ENCODE results near the gene MSL3. TPM values are rescaled to one million over a fixed set of nuclear protein-coding genes. Genes with fewer than 3 reads are reported as not detected.

The MSL3 gene, protein sequence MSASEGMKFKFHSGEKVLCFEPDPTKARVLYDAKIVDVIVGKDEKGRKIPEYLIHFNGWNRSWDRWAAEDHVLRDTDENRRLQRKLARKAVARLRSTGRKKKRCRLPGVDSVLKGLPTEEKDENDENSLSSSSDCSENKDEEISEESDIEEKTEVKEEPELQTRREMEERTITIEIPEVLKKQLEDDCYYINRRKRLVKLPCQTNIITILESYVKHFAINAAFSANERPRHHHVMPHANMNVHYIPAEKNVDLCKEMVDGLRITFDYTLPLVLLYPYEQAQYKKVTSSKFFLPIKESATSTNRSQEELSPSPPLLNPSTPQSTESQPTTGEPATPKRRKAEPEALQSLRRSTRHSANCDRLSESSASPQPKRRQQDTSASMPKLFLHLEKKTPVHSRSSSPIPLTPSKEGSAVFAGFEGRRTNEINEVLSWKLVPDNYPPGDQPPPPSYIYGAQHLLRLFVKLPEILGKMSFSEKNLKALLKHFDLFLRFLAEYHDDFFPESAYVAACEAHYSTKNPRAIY
- polyA plus RNA-seq (37.2 and 38.4 TPM in 2 replicates), polyA minus RNA-seq (24.3 and 27.7 TPM in 2 replicates)

DNA sequence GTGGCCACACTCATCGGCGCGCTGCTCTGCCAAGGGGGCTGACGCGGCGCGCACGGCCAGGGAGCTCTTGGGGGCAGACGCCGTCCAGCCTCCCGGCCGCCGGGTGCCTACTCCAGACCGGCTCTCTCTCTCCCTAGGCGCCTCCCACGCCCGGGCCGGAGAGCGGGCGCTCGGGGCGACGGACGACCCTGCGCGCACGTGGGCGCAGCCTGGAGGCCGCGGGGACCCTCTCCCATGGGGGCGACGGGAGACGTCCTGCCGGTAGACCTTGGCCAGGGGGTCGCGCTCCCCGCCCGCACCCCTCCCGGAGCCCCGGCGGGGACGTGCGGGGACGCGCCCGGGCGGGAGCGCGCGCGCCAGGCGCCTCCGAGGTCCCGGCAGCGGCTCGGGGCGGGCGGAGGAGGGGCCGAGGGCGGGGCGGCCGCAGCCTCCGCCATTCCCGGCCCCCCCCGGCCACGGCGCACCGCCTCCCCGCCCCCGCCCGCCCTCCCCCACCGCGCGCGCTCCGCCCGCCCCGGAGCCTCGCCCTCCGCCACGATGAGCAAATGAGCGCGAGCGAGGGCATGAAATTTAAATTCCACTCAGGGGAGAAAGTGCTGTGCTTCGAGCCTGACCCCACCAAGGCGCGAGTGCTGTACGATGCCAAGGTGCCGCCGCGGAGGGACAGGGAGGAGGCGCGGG, at the start of gene MSL3:
Gene MSL3 (plus strand): TSS at position 519 of the 681 bp plus-strand sequence. CDS start 27 bp downstream, at position 546.
- no peaks in the 10 kb centered on the region for H3K27me3 ChIP-seq (ENCODE audit: insufficient read depth, low read depth, low read length)
- H3K4me2 ChIP-seq (ENCODE audit: low read length) = peak within 1 kb of the TSS; percentile 51
- no peaks in the 10 kb centered on the region for H3K9me2 ChIP-seq (ENCODE audit: insufficient read depth, low read length)
- no peak for TF ChIP-seq RAD21 (conservative IDR thresholded peaks at IDR 0.05)
- TF ChIP-seq MXI1 (conservative IDR thresholded peaks at IDR 0.05; ENCODE audit: poor library complexity, severe bottlenecking) = peak; percentile 56
- TF ChIP-seq EP300 (conservative IDR thresholded peaks at IDR 0.05; ENCODE audit: poor library complexity, severe bottlenecking) = no peak
- TF ChIP-seq, protein P1, sequence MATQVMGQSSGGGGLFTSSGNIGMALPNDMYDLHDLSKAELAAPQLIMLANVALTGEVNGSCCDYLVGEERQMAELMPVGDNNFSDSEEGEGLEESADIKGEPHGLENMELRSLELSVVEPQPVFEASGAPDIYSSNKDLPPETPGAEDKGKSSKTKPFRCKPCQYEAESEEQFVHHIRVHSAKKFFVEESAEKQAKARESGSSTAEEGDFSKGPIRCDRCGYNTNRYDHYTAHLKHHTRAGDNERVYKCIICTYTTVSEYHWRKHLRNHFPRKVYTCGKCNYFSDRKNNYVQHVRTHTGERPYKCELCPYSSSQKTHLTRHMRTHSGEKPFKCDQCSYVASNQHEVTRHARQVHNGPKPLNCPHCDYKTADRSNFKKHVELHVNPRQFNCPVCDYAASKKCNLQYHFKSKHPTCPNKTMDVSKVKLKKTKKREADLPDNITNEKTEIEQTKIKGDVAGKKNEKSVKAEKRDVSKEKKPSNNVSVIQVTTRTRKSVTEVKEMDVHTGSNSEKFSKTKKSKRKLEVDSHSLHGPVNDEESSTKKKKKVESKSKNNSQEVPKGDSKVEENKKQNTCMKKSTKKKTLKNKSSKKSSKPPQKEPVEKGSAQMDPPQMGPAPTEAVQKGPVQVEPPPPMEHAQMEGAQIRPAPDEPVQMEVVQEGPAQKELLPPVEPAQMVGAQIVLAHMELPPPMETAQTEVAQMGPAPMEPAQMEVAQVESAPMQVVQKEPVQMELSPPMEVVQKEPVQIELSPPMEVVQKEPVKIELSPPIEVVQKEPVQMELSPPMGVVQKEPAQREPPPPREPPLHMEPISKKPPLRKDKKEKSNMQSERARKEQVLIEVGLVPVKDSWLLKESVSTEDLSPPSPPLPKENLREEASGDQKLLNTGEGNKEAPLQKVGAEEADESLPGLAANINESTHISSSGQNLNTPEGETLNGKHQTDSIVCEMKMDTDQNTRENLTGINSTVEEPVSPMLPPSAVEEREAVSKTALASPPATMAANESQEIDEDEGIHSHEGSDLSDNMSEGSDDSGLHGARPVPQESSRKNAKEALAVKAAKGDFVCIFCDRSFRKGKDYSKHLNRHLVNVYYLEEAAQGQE (IDR thresholded peaks at IDR 0.05; ENCODE audit: borderline replicate concordance) = no peak
- peak; percentile 45 for TF ChIP-seq POLR2AphosphoS5 (IDR thresholded peaks at IDR 0.05)
- peak; percentile 14 for TF ChIP-seq SMC3 (conservative IDR thresholded peaks at IDR 0.05; ENCODE audit: poor library complexity)
- TF ChIP-seq, protein P2, sequence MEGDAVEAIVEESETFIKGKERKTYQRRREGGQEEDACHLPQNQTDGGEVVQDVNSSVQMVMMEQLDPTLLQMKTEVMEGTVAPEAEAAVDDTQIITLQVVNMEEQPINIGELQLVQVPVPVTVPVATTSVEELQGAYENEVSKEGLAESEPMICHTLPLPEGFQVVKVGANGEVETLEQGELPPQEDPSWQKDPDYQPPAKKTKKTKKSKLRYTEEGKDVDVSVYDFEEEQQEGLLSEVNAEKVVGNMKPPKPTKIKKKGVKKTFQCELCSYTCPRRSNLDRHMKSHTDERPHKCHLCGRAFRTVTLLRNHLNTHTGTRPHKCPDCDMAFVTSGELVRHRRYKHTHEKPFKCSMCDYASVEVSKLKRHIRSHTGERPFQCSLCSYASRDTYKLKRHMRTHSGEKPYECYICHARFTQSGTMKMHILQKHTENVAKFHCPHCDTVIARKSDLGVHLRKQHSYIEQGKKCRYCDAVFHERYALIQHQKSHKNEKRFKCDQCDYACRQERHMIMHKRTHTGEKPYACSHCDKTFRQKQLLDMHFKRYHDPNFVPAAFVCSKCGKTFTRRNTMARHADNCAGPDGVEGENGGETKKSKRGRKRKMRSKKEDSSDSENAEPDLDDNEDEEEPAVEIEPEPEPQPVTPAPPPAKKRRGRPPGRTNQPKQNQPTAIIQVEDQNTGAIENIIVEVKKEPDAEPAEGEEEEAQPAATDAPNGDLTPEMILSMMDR (IDR thresholded peaks at IDR 0.05; ENCODE audit: poor library complexity, severe bottlenecking) = no peak
- peak within 1 kb of the TSS; percentile 72 for H3K27ac ChIP-seq (ENCODE audit: low read length)
- H3K4me3 ChIP-seq (ENCODE audit: low read length) = peak within 1 kb of the TSS; percentile 88
- H4K20me1 ChIP-seq (ENCODE audit: insufficient read depth) = no peaks in the 10 kb centered on the region
- H3K79me2 ChIP-seq (replicated peaks; ENCODE audit: insufficient read depth, low read length) = no peaks in the 10 kb centered on the region
- H2AFZ ChIP-seq (ENCODE audit: low read depth, low read length) = peak within 1 kb of the TSS; percentile 65
- H3K36me3 ChIP-seq (ENCODE audit: insufficient read depth, low read length) = no peaks in the 10 kb centered on the region
- H3K9ac ChIP-seq (ENCODE audit: low read length) = peak within 1 kb of the TSS; percentile 83
- H3K9me3 ChIP-seq (ENCODE audit: low read length) = no peaks in the 10 kb centered on the region
- H3F3A ChIP-seq (ENCODE audit: insufficient read depth, low read length, poor library complexity, severe bottlenecking) = no peaks in the 10 kb centered on the region

DNA sequence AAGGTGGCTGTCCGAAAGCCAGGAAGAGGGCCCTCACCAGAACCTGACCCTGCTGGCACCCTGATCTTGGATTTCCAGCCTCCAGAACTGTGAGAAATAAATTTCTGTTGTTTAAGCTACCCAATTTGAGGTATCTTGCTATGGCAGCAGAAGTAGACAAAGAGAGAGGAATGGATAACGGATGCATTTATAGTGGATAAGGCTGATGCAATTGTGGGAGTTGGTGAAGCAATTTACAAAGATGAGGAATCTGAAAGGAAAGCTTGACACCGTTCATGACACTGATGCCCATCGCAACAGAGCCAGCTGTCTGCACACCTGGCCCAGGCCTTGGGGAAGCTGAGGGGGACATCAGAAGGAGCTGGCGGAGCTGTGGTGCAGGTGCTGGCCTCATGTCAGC, 35.7 kb upstream of the MSL3 start:
- TF ChIP-seq EZH2 (IDR thresholded peaks at IDR 0.05; ENCODE audit: borderline replicate concordance, insufficient read depth, low read length, poor library complexity, severe bottlenecking) (no peak), RAD21 (conservative IDR thresholded peaks at IDR 0.05) (no peak), SMC3 (conservative IDR thresholded peaks at IDR 0.05; ENCODE audit: poor library complexity) (no peak), TAF1 (IDR thresholded peaks at IDR 0.05; ENCODE audit: low read depth) (no peak), EP300 (conservative IDR thresholded peaks at IDR 0.05; ENCODE audit: poor library complexity, severe bottlenecking) (no peak)
- TF ChIP-seq, protein P1 (IDR thresholded peaks at IDR 0.05; ENCODE audit: borderline replicate concordance) = no peak
- TF ChIP-seq, protein P2 (IDR thresholded peaks at IDR 0.05; ENCODE audit: poor library complexity, severe bottlenecking) = no peak
- Histone ChIP-seq H3K27ac (ENCODE audit: low read length) (no peak overlapping the region), H3K36me3 (ENCODE audit: insufficient read depth, low read length) (no peaks in the 10 kb centered on the region), H3K9me3 (ENCODE audit: low read length) (no peaks in the 10 kb centered on the region), H3K27me3 (ENCODE audit: insufficient read depth, low read depth, low read length) (no peaks in the 10 kb centered on the region), H3K4me3 (ENCODE audit: low read length) (no peak overlapping the region), H4K20me1 (ENCODE audit: insufficient read depth) (no peaks in the 10 kb centered on the region), H3K79me2 (replicated peaks; ENCODE audit: insufficient read depth, low read length) (no peaks in the 10 kb centered on the region), H3F3A (ENCODE audit: insufficient read depth, low read length, poor library complexity, severe bottlenecking) (no peaks in the 10 kb centered on the region), H3K9ac (ENCODE audit: low read length) (no peak overlapping the region), H2AFZ (ENCODE audit: low read depth, low read length) (no peak overlapping the region), H3K4me2 (ENCODE audit: low read length) (no peak overlapping the region), H3K9me2 (ENCODE audit: insufficient read depth, low read length) (no peaks in the 10 kb centered on the region)

All from neural cell (in vitro differentiated cells).